HEK293 (cell line): Measurements from ENCODE around the gene OPRM1.

ENCODE experiments used
- CTCF ChIA-PET: fragments of 350-600 bp; formaldehyde crosslinking; extraction: SDS; loops from one replicate; lab custom pipeline; 2021; ENCODE audit warnings: antibody characterized with exemption; lab: Yijun Ruan, JAX
- POLR2A ChIA-PET: fragments of 300-600 bp; formaldehyde crosslinking; extraction: SDS; loops from one replicate; lab custom pipeline; 2020; ENCODE audit warnings: antibody characterized with exemption, inconsistent platforms; lab: Yijun Ruan, JAX
- H3K27ac ChIP-seq: fragments of 200-500 bp; sonication (Bioruptor generic); 2 replicates; pipeline ENCODE4 v1.5.1; 2014; ENCODE audit warnings: low read depth, low read length, control low read depth, inconsistent platforms; ENCODE audit errors: extremely low read depth
- H3K36me3 ChIP-seq, 2 experiments: fragments of 200-500 bp in 1 of 2; sonication (Bioruptor generic) in 1 of 2; 1 replicate in 1 of 2; 2 replicates in 1 of 2; pipeline ENCODE4 v1.5.1; 2014 to 2017; ENCODE audit warnings: inconsistent platforms in 2 of 2, low read length in 2 of 2; ENCODE audit not compliant: control insufficient read depth in 2 of 2, insufficient read depth in 1 of 2
- H3K4me1 ChIP-seq: fragments of 200-500 bp; sonication (Bioruptor generic); 2 replicates; pipeline ENCODE4 v1.5.1; 2014; ENCODE audit warnings: mild to moderate bottlenecking, low read length, inconsistent platforms; ENCODE audit not compliant: control insufficient read depth, insufficient read depth
- H3K4me3 ChIP-seq: 2 replicates; pipeline ENCODE4 v1.5.1; 2011; ENCODE audit warnings: low read depth, mild to moderate bottlenecking, control low read depth, low read length, moderate library complexity
- H3K9me3 ChIP-seq: fragments of 200-500 bp; sonication (Bioruptor generic); 2 replicates; pipeline ENCODE4 v1.5.1; 2014; ENCODE audit warnings: low read depth, low read length, inconsistent platforms; ENCODE audit not compliant: control insufficient read depth, insufficient read depth
- CTCF ChIP-seq: fragments of 450-650 bp; formaldehyde crosslinking; IDR thresholded peaks from 2 replicates; pipeline ENCODE4 v1.5.1; 2016; ENCODE audit warnings: missing biosample characterization, missing genetic modification characterization
- KLF1 ChIP-seq: fragments of 450-650 bp; formaldehyde crosslinking; IDR thresholded peaks from 2 replicates; pipeline ENCODE4 v1.5.1; 2016; ENCODE audit warnings: missing biosample characterization, missing genetic modification characterization
- KLF17 ChIP-seq: fragments of 450-650 bp; formaldehyde crosslinking; IDR thresholded peaks from 2 replicates; pipeline ENCODE4 v1.5.1; 2016; ENCODE audit warnings: missing biosample characterization, missing genetic modification characterization
- OSR2 ChIP-seq: fragments of 450-650 bp; formaldehyde crosslinking; IDR thresholded peaks from 2 replicates; pipeline ENCODE4 v1.5.1; 2016; ENCODE audit warnings: missing biosample characterization, missing genetic modification characterization
- PBX3 ChIP-seq: sonication (generic); formaldehyde crosslinking; IDR thresholded peaks from 2 replicates; pipeline ENCODE4 v1.8.1; 2022; ENCODE audit warnings: mild to moderate bottlenecking, moderate library complexity, missing genetic modification reagents
- PRDM2 ChIP-seq: fragments of 450-650 bp; formaldehyde crosslinking; IDR thresholded peaks from 2 replicates; pipeline ENCODE4 v1.5.1; 2016; ENCODE audit warnings: missing biosample characterization, missing genetic modification characterization, borderline replicate concordance
- PRDM4 ChIP-seq: fragments of 450-650 bp; formaldehyde crosslinking; IDR thresholded peaks from 2 replicates; pipeline ENCODE4 v1.5.1; 2017; ENCODE audit warnings: missing biosample characterization, missing genetic modification characterization
- SALL2 ChIP-seq: fragments of 450-650 bp; formaldehyde crosslinking; IDR thresholded peaks from 2 replicates; pipeline ENCODE4 v1.5.0; 2017; ENCODE audit warnings: missing biosample characterization, mild to moderate bottlenecking, missing genetic modification characterization, borderline replicate concordance
- SP2 ChIP-seq: fragments of 450-650 bp; formaldehyde crosslinking; IDR thresholded peaks from 2 replicates; pipeline ENCODE4 v1.5.1; 2016; ENCODE audit warnings: missing biosample characterization, missing genetic modification characterization
- TRIM28 ChIP-seq: IDR thresholded peaks from 2 replicates; pipeline ENCODE4 v1.6.1; 2011; ENCODE audit warnings: low read length, control low read depth, borderline replicate concordance
- WT1 ChIP-seq: fragments of 450-650 bp; formaldehyde crosslinking; IDR thresholded peaks from 2 replicates; pipeline ENCODE4 v1.5.1; 2016; ENCODE audit warnings: missing biosample characterization, missing genetic modification characterization
- ZBTB44 ChIP-seq: fragments of 450-650 bp; IDR thresholded peaks from 2 replicates; pipeline ENCODE4 v1.5.1; 2018; ENCODE audit warnings: missing biosample characterization, mild to moderate bottlenecking, missing genetic modification characterization
- ZBTB49 ChIP-seq: fragments of 450-650 bp; formaldehyde crosslinking; IDR thresholded peaks from 2 replicates; pipeline ENCODE4 v1.5.1; 2016; ENCODE audit warnings: missing biosample characterization, missing genetic modification characterization, low read depth
- ZNF16 ChIP-seq: fragments of 450-650 bp; formaldehyde crosslinking; IDR thresholded peaks from 2 replicates; pipeline ENCODE4 v1.5.1; 2016; ENCODE audit warnings: low read depth, missing biosample characterization, missing genetic modification characterization
- ZNF174 ChIP-seq: fragments of 450-650 bp; formaldehyde crosslinking; IDR thresholded peaks from 2 replicates; pipeline ENCODE4 v1.5.0; 2017; ENCODE audit warnings: missing biosample characterization, mild to moderate bottlenecking, missing genetic modification characterization
- ZNF311 ChIP-seq: fragments of 450-650 bp; formaldehyde crosslinking; IDR thresholded peaks from 2 replicates; pipeline ENCODE4 v1.5.1; 2017; ENCODE audit warnings: missing biosample characterization, missing genetic modification characterization, borderline replicate concordance
- ZNF354C ChIP-seq: fragments of 450-650 bp; formaldehyde crosslinking; IDR thresholded peaks from 2 replicates; pipeline ENCODE4 v1.5.1; 2016; ENCODE audit warnings: missing biosample characterization, missing genetic modification characterization, low read depth, borderline replicate concordance
- ZNF404 ChIP-seq: fragments of 450-650 bp; formaldehyde crosslinking; IDR thresholded peaks from 2 replicates; pipeline ENCODE4 v1.5.1; 2017; ENCODE audit warnings: missing biosample characterization, missing genetic modification characterization
- ZNF530 ChIP-seq: fragments of 450-650 bp; formaldehyde crosslinking; IDR thresholded peaks from 2 replicates; pipeline ENCODE4 v1.5.1; 2016; ENCODE audit warnings: low read depth, missing biosample characterization, missing genetic modification characterization
- ZNF558 ChIP-seq: fragments of 450-650 bp; formaldehyde crosslinking; IDR thresholded peaks from 2 replicates; pipeline ENCODE4 v1.5.1; 2016; ENCODE audit warnings: missing biosample characterization, missing genetic modification characterization
- ZSCAN23 ChIP-seq: fragments of 450-650 bp; formaldehyde crosslinking; IDR thresholded peaks from 2 replicates; pipeline ENCODE4 v1.5.1; 2016; ENCODE audit warnings: missing biosample characterization, missing genetic modification characterization

Gene OPRM1

GRCh38 chr6:154096316-154096715 lies 57.3 kb downstream of the OPRM1 start (continued):
- TF ChIP-seq PRDM2 (tag by site-specific recombination) (no peak), ZNF16 (tag by site-specific recombination) (no peak), OSR2 (tag by site-specific recombination) (no peak), SALL2 (no peak), WT1 (tag by site-specific recombination) (no peak), SP2 (no peak)

- Histone ChIP-seq H3K36me3 (no peaks in the 10 kb centered on the region), H3K27ac (no peak overlapping the region), H3K9me3 (no peaks in the 10 kb centered on the region), H3K4me3 (no peak overlapping the region), H3K4me1 (no peaks in the 10 kb centered on the region)
- ChIA-PET POLR2A (no interaction called here), CTCF (interaction anchor here (0.6 to 1.0 kb wide), 3 partner anchors 20 to 351 kb away, joined by 3 read pairs; no protein-coding TSS in a partner anchor)
- no peak for TF ChIP-seq KLF17
- no peak for TF ChIP-seq ZNF174 (tag by site-specific recombination)
- TF ChIP-seq ZNF354C (tag by site-specific recombination) = no peak
- TF ChIP-seq CTCF (tag by site-specific recombination) = no peak
- TF ChIP-seq PRDM4 (tag by site-specific recombination) = no peak
- no peak for TF ChIP-seq ZBTB49
- TF ChIP-seq PBX3 = no peak
- TF ChIP-seq ZNF404 = no peak
- no peak for TF ChIP-seq ZNF558 (tag by site-specific recombination)
- no peak for TF ChIP-seq ZNF311 (tag by site-specific recombination)
- TF ChIP-seq TRIM28 = no peak
- TF ChIP-seq ZNF530 (tag by site-specific recombination) = no peak
- TF ChIP-seq ZSCAN23 (tag by site-specific recombination) = no peak
- no peak for TF ChIP-seq ZBTB44 (tag by site-specific recombination)
- no peak for TF ChIP-seq KLF1 (tag by site-specific recombination)
Measured at GRCh38 chr6:154096834-154097233, 57.8 kb downstream of the OPRM1 start.
